ENCODE data around the gene GSDME. TPM values are rescaled to one million over a fixed set of nuclear protein-coding genes. Genes with fewer than 3 reads are reported as not detected.

GSDME gene
- total and polyA plus RNA-seq, 10 of the 15 experiments (the other 5 are each of a cell fraction or from before 2014, with no cell fraction given) = 23.7 to 245 (median 128) TPM

- peaks cover 40% of the 10 kb centered on the region for H3K4me1 ChIP-seq (ENCODE audit: control insufficient read depth, insufficient read depth, low read length)
- H4K20me1 ChIP-seq (ENCODE audit: control insufficient read depth, insufficient read depth) = no peaks in the 10 kb centered on the region
- ATAC-seq (no peak), DNase-seq (ENCODE audit: low read depth, low spot score) (no peak), FAIRE-seq (no peak)
- H2AFZ ChIP-seq (ENCODE audit: control insufficient read depth, low read depth, low read length) = no peak overlapping the region
- WGBS (ENCODE audit: insufficient coverage, insufficient replicate concordance, low lambda C conversion rate, missing lambda C conversion rate) = 98% methylated on average over 11 of the region's 12 CpGs
- no peak overlapping the region for H3K27ac ChIP-seq (ENCODE audit: control insufficient read depth, insufficient read depth)
- H3K9ac ChIP-seq (ENCODE audit: control insufficient read depth, insufficient read depth, low read length) = no peak overlapping the region
- no peaks in the 10 kb centered on the region for H3K27me3 ChIP-seq (replicated peaks in 1 of 2; ENCODE audit: control insufficient read depth in 2 of 2, insufficient read depth in 2 of 2, low read length in 1 of 2)
- in situ Hi-C loops (cut with MboI) (no loop called here), intact Hi-C loops (cut with micrococcal nuclease; ENCODE audit: unreplicated experiment) (no loop called here)
- BruUV-seq (replicated peaks) = no TSS peak
- H3K79me2 ChIP-seq (ENCODE audit: control insufficient read depth, insufficient read depth, low read length) = peaks cover 14% of the 10 kb centered on the region
- peaks cover 0 to 16% of the 10 kb centered on the region in 2 experiments; a peak in 2 of 4 replicates for H3K36me3 ChIP-seq (ENCODE audit: control insufficient read depth in 2 of 2, insufficient read depth in 2 of 2, low read length in 1 of 2)
- H3K9me3 ChIP-seq (replicated peaks; ENCODE audit: control insufficient read depth, insufficient read depth, low read length) = no peaks in the 10 kb centered on the region
- POLR2A ChIA-PET = no interaction called here
- CTCF ChIA-PET = interaction anchor here (0.7 kb wide), 1 partner anchor 47 kb away, joined by 3 read pairs; no protein-coding TSS in a partner anchor
- H3K4me2 ChIP-seq (ENCODE audit: control insufficient read depth, insufficient read depth) = no peak overlapping the region
- SMC1A ChIA-PET (ENCODE audit: uncharacterized antibody, unreplicated experiment) = interaction anchor here (1.5 kb wide), 1 partner anchor 45 kb away, joined by 4 read pairs; no protein-coding TSS in a partner anchor
- TF ChIP-seq POLR2A (IDR thresholded peaks at IDR 0.05; ENCODE audit: low read depth, low read length) = peak; percentile 3; the same call in 1 of the 2 replicates
- TF ChIP-seq, protein P1, sequence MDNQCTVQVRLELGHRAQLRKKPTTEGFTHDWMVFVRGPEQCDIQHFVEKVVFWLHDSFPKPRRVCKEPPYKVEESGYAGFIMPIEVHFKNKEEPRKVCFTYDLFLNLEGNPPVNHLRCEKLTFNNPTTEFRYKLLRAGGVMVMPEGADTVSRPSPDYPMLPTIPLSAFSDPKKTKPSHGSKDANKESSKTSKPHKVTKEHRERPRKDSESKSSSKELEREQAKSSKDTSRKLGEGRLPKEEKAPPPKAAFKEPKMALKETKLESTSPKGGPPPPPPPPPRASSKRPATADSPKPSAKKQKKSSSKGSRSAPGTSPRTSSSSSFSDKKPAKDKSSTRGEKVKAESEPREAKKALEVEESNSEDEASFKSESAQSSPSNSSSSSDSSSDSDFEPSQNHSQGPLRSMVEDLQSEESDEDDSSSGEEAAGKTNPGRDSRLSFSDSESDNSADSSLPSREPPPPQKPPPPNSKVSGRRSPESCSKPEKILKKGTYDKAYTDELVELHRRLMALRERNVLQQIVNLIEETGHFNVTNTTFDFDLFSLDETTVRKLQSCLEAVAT (IDR thresholded peaks at IDR 0.05) = no peak
- TF ChIP-seq CBX3 (IDR thresholded peaks at IDR 0.05; ENCODE audit: borderline replicate concordance, low read depth) = no peak
- no peak for TF ChIP-seq CBX5 (IDR thresholded peaks at IDR 0.05; ENCODE audit: low read depth)
- no peak for TF ChIP-seq JUNB (IDR thresholded peaks at IDR 0.05)
- no peak for TF ChIP-seq BMI1 (IDR thresholded peaks at IDR 0.05; ENCODE audit: borderline replicate concordance)
- no peak for TF ChIP-seq LARP7 (IDR thresholded peaks at IDR 0.05)
- no peak for TF ChIP-seq SRF (IDR thresholded peaks at IDR 0.05; ENCODE audit: low read depth in 2 of 2, low read length in 2 of 2)
- RAD21 ChIA-PET (ENCODE audit: unreplicated experiment) = no interaction called here
- no peak overlapping the region for H3K4me3 ChIP-seq
Measured at GRCh38 chr7:24713039-24713793, 44.0 kb downstream of the GSDME start.
